ENCODE measurements around the gene GRIA4.

DNA sequence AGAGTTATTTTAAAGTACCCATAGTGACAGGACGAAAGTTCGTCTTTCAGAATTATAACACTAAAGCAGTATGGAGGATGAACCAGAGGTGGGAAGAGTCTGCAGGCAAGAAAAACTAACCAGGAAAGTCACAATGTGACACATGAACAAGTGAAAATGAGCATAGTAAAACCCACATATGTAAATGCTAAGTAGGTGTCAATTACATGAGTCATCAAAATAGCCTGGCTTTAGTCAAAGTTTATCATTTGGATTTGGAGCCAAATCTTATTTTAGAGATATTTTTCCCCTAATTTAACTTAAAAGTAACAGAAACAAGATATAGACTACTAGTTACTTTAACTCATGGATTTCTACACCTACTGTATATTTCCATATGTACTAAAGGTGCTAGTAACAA lies 159.8 kb downstream of the GRIA4 start:
- TF ChIP-seq MEF2A (IDR thresholded peaks at IDR 0.05; ENCODE audit: borderline replicate concordance, low read depth) (no peak), JUND (IDR thresholded peaks at IDR 0.05) (no peak), MXI1 (IDR thresholded peaks at IDR 0.05; ENCODE audit: low read depth, low read length) (no peak), RAD21 (IDR thresholded peaks at IDR 0.05; ENCODE audit: low read length) (no peak), TEAD4 (IDR thresholded peaks at IDR 0.05; ENCODE audit: borderline replicate concordance, insufficient read depth) (no peak), SIN3A (IDR thresholded peaks at IDR 0.05; ENCODE audit: borderline replicate concordance, low read depth, low read length) (no peak), GABPA (IDR thresholded peaks at IDR 0.05; ENCODE audit: low read depth) (no peak)
- TF ChIP-seq, protein P1, sequence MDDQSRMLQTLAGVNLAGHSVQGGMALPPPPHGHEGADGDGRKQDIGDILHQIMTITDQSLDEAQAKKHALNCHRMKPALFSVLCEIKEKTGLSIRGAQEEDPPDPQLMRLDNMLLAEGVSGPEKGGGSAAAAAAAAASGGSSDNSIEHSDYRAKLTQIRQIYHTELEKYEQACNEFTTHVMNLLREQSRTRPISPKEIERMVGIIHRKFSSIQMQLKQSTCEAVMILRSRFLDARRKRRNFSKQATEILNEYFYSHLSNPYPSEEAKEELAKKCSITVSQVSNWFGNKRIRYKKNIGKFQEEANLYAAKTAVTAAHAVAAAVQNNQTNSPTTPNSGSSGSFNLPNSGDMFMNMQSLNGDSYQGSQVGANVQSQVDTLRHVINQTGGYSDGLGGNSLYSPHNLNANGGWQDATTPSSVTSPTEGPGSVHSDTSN (IDR thresholded peaks at IDR 0.05): no peak
- TF ChIP-seq, protein P2, sequence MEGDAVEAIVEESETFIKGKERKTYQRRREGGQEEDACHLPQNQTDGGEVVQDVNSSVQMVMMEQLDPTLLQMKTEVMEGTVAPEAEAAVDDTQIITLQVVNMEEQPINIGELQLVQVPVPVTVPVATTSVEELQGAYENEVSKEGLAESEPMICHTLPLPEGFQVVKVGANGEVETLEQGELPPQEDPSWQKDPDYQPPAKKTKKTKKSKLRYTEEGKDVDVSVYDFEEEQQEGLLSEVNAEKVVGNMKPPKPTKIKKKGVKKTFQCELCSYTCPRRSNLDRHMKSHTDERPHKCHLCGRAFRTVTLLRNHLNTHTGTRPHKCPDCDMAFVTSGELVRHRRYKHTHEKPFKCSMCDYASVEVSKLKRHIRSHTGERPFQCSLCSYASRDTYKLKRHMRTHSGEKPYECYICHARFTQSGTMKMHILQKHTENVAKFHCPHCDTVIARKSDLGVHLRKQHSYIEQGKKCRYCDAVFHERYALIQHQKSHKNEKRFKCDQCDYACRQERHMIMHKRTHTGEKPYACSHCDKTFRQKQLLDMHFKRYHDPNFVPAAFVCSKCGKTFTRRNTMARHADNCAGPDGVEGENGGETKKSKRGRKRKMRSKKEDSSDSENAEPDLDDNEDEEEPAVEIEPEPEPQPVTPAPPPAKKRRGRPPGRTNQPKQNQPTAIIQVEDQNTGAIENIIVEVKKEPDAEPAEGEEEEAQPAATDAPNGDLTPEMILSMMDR (IDR thresholded peaks at IDR 0.05): no peak
- TF ChIP-seq, protein P3, sequence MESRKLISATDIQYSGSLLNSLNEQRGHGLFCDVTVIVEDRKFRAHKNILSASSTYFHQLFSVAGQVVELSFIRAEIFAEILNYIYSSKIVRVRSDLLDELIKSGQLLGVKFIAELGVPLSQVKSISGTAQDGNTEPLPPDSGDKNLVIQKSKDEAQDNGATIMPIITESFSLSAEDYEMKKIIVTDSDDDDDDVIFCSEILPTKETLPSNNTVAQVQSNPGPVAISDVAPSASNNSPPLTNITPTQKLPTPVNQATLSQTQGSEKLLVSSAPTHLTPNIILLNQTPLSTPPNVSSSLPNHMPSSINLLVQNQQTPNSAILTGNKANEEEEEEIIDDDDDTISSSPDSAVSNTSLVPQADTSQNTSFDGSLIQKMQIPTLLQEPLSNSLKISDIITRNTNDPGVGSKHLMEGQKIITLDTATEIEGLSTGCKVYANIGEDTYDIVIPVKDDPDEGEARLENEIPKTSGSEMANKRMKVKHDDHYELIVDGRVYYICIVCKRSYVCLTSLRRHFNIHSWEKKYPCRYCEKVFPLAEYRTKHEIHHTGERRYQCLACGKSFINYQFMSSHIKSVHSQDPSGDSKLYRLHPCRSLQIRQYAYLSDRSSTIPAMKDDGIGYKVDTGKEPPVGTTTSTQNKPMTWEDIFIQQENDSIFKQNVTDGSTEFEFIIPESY (IDR thresholded peaks at IDR 0.05; ENCODE audit: borderline replicate concordance, low read depth): no peak

Data from SK-N-SH (cell line).